ENCODE measurements around the gene HSD3B7. TPM values are rescaled to one million over a fixed set of nuclear protein-coding genes. Genes with fewer than 3 reads are reported as not detected.
A peak's percentile ranks its signal among the peaks of the same experiment; 100 is the strongest.

Gene HSD3B7
- polyA plus RNA-seq, 3 donors, result 23.3 to 31.2 (median 26.8) TPM

- H3K27ac ChIP-seq (ENCODE audit: low read depth, low read length), result no peak overlapping the region
- whole genome bisulfite sequencing, 3 donors, result 77 to 82% (median 79%) methylated on average over 29 of the region's 29 CpGs
Observed at GRCh38 chr16:30992931-30993816, 8.2 kb downstream of the HSD3B7 start.

GRCh38 chr16:30995927-30996323 lies 10.9 kb downstream of the HSD3B7 start:
- H3K27ac ChIP-seq (ENCODE audit: low read depth, low read length), result no peak overlapping the region
- 82 to 86% (median 82%) methylated on average over 11 of the region's 11 CpGs for WGBS, 3 donors

DNA sequence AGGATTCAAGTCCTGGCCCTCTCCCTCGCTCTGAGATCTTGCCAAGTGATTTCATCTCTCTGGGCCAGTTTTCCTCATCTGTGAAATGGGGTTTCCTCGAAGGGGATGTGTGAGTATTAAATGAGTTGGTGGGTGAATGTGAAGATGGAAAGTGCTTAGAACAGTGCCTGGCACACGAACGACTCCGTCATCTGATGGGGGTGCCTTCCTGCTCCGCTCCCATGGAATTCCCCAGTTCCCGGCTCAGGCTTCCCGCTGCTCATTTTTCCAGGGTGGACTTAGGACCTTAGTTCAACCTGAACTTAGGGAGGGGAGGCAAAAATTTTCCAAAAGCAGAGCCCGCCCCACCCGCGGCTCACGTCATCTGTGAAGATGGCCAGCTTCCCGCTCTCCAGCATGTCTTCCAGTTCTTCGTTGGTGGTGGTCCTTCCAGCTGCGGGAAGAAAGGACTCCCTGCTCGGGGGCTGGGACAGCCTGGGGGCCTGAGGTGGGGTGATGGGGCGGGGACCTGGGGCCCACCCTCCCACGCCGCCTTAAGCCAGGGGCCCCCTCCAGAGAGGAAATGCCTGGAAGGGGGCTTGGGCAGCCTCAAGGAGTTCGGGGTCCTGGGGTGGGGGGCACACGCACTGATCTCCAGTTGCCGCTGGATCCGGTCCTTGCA lies 11.4 kb downstream of the HSD3B7 start:
- peak overlapping the region; percentile 7 for H3K27ac ChIP-seq (ENCODE audit: low read depth, low read length)

GRCh38 chr16:30996985-30997724 lies 12.1 kb downstream of the HSD3B7 start:
- WGBS, 3 donors, result 3 to 6% (median 4%) methylated on average over 47 to 60 of the region's 60 CpGs
- peak overlapping the region; percentile 7 for H3K27ac ChIP-seq (ENCODE audit: low read depth, low read length)

More for the DNA sequence above, 11.4 kb downstream of the HSD3B7 start:
- WGBS, 3 donors, result 16 to 24% (median 23%) methylated on average over 23 of the region's 23 CpGs

DNA sequence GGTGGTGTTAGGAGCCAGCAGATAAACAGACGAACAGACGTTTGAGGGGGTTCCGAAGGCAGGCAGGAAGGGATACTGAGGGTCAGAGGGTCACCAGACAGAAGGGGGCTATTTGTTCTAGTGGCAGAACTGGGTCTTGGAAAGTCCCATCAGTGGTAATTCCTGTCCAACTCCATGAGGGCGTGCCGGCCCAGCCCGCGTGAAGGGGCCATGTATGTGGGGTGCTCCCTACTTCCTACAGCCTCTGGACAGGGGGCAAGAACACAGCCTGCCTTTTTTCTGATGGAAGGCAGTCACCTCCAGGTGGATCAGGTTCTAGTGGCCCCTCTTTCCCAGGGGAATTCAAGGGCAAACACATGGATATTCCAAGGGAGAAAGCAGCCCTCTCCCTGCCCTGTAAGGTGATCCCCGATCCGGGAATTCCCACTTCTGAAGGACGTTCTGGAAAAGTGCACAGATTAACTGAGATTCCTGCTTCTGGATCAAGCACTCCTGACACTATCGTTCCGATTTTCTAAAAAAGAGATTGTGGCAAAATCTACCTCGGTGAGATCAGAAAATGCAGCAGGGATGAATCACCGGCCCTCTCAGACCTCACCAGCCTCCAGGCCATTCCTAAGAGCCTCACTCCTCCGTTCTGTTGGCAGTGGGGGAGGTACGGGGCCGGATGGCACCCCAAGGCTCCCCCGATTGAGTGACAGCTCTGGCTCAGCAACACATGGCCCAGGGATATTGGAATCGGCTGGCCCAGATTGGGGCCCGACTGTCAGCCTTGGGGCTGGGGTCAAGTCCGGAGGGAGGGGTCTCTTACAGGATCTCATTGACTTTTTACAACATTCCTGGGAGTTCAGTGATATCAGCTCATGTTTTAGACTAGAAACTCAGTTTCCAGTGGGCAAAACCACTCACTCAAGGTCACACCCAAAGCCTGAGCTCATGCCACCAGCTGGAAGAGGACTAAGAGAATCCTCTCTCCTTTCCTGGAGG lies 13.0 kb downstream of the HSD3B7 start:
- WGBS, 3 donors, result 60 to 65% (median 64%) methylated on average over 21 of the region's 21 CpGs
- H3K27ac ChIP-seq (ENCODE audit: low read depth, low read length), result no peak overlapping the region

DNA sequence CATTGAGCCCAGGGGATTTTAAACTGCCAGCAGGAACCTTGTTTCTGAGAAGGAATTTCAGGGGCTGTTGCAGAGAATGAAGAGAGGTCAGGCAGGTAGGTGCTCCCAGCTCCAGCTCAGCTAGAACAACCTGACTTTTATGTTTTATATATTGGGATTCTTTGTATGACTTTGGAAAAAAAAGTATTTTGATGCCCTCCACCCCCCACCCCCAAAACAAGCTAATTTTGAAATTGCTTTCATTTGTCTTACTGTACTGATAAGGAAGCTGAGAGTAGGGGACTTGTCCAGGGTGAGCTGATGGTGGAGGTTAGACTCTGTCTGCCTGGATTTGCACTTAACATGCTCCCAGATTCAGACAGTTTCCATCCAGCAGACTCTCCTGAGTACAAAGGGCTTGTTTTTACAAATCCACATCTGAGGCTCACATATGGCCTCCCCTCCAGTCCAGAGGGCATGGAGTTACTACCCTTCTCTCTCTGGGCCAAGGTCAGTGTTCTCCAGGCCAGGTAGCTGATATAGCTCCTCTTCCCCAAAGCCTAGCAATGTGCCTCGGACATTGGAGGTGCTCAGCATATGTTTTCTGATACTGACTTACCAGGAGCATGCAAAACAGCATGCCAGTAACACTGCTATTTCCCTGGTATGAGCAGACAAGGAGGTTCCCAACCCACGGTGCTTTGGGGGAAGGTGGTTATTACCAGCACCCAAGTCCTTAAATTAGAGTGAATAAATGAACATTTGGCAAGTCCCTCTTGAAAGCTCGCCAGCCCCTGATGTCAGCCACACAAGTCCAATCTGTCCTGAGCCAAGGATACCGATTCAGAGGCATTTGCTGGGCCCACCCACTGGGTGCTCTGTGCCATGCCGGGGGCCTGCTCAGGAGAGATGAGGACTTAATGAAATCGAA lies 14.1 kb downstream of the HSD3B7 start:
- 56 to 70% (median 65%) methylated on average over 6 of the region's 6 CpGs for WGBS, 3 donors
- no peak overlapping the region for H3K27ac ChIP-seq (ENCODE audit: low read depth, low read length)

GRCh38 chr16:31000671-31001382 lies 15.8 kb downstream of the HSD3B7 start:
- WGBS, 3 donors, result 83 to 90% (median 84%) methylated on average over 17 to 19 of the region's 19 CpGs

GRCh38 chr16:31001507-31002249 lies 16.7 kb downstream of the HSD3B7 start:
- 36 to 58% (median 58%) methylated on average over 16 of the region's 16 CpGs for WGBS, 3 donors
- H3K27ac ChIP-seq (ENCODE audit: low read depth, low read length), result no peak overlapping the region

More at GRCh38 chr16:31000671-31001382, 15.8 kb downstream of the HSD3B7 start:
- H3K27ac ChIP-seq (ENCODE audit: low read depth, low read length), result no peak overlapping the region

- 66 to 70% (median 68%) methylated on average over 10 of the region's 10 CpGs for whole genome bisulfite sequencing, 3 donors
- H3K27ac ChIP-seq (ENCODE audit: low read depth, low read length), result no peak overlapping the region
Observed at GRCh38 chr16:31002250-31002700, 17.3 kb downstream of the HSD3B7 start.

- no peak overlapping the region for H3K27ac ChIP-seq (ENCODE audit: low read depth, low read length)
- 83 to 89% (median 85%) methylated on average over 9 of the region's 9 CpGs for WGBS, 3 donors
Observed at GRCh38 chr16:31002862-31003341, 17.9 kb downstream of the HSD3B7 start.

GRCh38 chr16:31003744-31004143 lies 18.7 kb downstream of the HSD3B7 start:
- 82 to 92% (median 90%) methylated on average over 6 of the region's 6 CpGs for WGBS, 3 donors
- no peak overlapping the region for H3K27ac ChIP-seq (ENCODE audit: low read depth, low read length)

GRCh38 chr16:31004658-31005057 lies 19.7 kb downstream of the HSD3B7 start:
- 71 to 76% (median 76%) methylated on average over 2 of the region's 2 CpGs for WGBS, 3 donors
- H3K27ac ChIP-seq (ENCODE audit: low read depth, low read length), result no peak overlapping the region

- H3K27ac ChIP-seq (ENCODE audit: low read depth, low read length), result no peak overlapping the region
- 72 to 77% (median 74%) methylated on average over 16 of the region's 16 CpGs for WGBS, 3 donors
Observed at GRCh38 chr16:31005350-31006085, 20.5 kb downstream of the HSD3B7 start.

DNA sequence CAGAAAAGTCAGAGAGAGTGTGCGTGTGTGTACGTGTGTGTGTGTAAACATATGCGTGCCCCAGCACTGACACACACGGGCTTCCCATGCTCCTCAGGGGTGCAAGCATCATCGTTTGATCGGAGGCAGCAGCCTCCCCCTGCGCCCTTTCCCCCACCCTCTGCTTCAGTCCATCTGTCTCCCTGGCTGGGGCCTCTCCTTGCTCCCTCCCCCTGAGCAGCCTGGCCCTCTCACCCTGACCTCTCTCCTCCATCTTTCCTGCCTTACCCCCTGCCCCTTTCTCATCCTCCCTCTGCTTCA lies 21.0 kb downstream of the HSD3B7 start:
- 57 to 67% (median 63%) methylated on average over 4 to 7 of the region's 7 CpGs for WGBS, 3 donors
- H3K27ac ChIP-seq (ENCODE audit: low read depth, low read length), result no peak overlapping the region

GRCh38 chr16:31006589-31006988 lies 21.6 kb downstream of the HSD3B7 start:
- 92 to 96% (median 95%) methylated on average over 8 of the region's 8 CpGs for WGBS, 3 donors
- H3K27ac ChIP-seq (ENCODE audit: low read depth, low read length), result no peak overlapping the region
